ENCODE data around the gene C1orf94.
"Not testable (repeated sequence)": the region's sequence is repeated elsewhere in the genome, so short reads cannot be mapped to it uniquely, and the experiment has no call there.

C1orf94 gene

GRCh38 chr1:34165422-34165921 lies 11.2 kb upstream of the C1orf94 start:
- no peak for DNase-seq (ENCODE audit: low read depth)

- DNase-seq (ENCODE audit: low read depth): no peak
Measured at GRCh38 chr1:34166191-34166624, 10.5 kb upstream of the C1orf94 start.

DNA sequence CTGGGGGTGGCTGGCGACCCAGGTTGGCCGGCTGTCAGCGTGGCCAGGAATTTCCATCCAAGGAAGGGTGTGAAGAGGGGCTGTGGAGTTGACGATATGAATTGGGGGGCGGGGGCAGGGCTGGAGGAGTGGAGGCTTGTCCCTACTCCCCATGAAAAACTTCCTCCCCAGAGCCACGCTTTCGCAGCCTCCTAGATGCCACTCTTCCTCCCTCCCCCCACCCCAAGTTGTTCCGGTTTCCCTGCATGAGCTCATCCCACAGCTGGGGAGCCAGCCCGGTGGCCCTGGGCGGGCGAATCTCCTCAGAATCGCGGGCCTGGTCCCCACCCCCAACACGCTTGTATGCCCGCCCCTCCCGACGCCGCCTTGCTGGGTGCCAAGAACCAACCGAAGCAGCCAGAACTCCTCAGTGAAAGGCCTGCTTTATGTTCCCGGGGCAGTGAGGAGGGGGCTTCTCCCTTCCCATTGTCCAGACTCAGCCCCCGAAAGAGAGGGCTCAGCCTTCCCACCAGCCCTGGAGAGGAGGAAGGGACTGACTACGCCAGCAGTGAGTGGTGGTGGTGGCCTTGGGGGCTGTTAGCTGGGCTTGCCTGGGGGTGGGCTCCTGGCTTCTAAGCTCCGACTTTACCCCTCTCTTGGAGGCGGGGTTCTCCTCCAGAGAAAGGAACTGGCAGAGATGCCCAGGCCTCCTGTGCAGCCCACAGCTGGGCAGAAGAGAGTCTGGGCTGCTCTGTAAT lies 9.9 kb upstream of the C1orf94 start:
- DNase-seq (ENCODE audit: low read depth): no peak

DNA sequence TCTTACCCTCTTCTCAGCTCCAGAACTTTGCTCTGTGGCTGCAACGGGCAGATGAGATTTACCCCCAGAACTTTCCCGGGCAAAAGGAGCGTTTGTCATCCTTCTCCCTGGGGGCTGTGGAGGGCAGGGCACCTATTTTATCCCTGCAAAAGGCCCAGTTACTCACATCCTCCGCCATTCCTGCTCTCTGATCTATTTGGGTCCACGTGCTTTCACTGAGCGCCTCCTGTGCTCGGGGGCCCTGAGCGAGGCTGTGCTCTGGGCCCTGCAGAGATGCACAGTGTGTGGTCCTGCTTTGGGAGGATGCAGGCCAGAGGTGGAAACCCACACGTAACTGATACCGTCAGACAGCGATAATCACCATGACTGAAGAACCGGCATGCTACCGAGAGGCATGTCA lies 9.3 kb upstream of the C1orf94 start:
- no peak for DNase-seq (ENCODE audit: low read depth)

- no peak for DNase-seq (ENCODE audit: low read depth)
Measured at GRCh38 chr1:34175744-34176143, 963 bp upstream of the C1orf94 start.

DNA sequence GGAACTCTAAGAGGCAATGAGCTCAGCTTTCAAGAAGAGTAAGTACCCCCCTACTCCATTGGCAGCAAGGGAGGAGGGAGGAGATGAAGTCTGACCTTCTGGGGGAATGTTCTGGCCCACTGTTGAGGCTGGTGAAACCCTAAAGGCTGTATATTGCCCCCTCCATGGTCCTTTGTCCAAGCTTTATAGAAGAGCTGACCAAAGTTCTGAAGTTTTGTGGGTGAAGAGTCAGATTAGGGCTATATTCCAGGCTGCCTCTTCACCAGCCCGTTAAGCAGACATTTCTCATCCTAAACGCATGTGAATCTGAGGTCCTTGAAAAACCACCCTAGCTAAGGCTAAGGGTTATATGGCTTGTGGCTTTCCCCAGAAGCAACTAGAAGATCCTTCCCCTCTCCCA lies 1.4 kb downstream of the C1orf94 start:
- DNase-seq (ENCODE audit: low read depth): no peak

DNA sequence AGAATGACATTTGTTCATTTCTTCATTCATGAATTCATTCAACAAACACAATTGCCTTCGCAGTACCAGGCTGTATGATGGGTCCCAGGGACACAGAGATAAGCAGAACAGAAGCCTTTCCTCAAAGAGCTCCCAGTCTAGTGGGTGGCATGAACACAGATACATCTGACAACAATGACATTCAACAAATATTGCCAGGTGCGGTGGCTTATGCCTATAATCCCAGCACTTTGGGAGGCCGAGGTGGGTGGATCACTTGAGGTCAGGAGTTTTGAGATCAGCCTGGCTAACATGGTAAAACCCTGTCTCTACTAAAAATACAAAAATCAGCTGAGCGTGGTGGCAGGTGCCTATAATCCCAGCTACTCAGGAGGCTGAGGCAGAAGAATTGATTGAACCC lies 6.7 kb downstream of the C1orf94 start:
- not testable (repeated sequence) for DNase-seq (ENCODE audit: low read depth)

GRCh38 chr1:34186741-34187494 lies 10.2 kb downstream of the C1orf94 start:
- DNase-seq (ENCODE audit: low read depth): no peak

DNA sequence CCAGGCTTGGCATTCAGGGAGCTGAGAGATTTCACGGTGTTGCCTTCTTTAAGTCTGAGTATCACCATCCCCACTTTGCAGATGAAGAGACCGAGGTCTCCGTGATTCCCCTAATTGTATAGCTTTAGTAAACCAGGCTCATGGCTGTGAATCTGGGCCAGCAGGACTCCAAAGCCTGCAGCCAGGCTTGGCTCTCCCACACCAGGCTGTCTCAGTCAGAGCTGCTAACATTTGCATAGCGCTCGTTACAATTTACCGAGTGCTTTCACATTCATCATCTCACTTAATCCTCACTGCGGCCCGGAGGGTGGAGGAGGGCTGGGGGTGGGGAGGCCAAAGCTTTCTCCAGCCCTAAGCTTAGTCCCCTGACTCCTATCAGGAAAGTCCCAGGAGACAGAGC lies 11.7 kb downstream of the C1orf94 start:
- DNase-seq (ENCODE audit: low read depth): no peak

- DNase-seq (ENCODE audit: low read depth): no peak
Measured at GRCh38 chr1:34188985-34189384, 12.3 kb downstream of the C1orf94 start.

GRCh38 chr1:34190692-34191091 lies 14.0 kb downstream of the C1orf94 start:
- DNase-seq (ENCODE audit: low read depth): no peak

- no peak for DNase-seq (ENCODE audit: low read depth)
Measured at GRCh38 chr1:34192621-34193020, 15.9 kb downstream of the C1orf94 start.

DNA sequence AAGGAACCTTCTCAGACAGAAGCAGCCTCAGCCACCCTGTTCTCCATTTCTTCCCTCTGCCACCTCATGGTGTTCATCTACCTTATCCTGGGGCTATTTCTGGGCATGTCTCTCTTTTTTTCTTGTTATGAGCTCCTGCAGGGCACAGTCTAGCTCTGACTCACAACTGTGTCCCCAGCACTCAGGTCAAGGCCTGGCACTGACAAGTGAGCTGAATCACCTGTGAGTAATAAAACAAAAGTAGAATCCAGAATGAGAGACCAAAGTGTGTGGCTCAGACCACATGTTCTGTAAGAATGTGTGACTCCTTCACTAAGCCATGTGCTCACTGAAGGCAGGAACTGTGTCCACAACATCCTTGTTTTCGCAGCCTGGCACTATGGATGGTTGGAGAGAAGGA lies 23.2 kb downstream of the C1orf94 start:
- DNase-seq (ENCODE audit: low read depth): no peak

- no peak for DNase-seq (ENCODE audit: low read depth)
Measured at GRCh38 chr1:34212673-34213072, 36.0 kb downstream of the C1orf94 start.

DNA sequence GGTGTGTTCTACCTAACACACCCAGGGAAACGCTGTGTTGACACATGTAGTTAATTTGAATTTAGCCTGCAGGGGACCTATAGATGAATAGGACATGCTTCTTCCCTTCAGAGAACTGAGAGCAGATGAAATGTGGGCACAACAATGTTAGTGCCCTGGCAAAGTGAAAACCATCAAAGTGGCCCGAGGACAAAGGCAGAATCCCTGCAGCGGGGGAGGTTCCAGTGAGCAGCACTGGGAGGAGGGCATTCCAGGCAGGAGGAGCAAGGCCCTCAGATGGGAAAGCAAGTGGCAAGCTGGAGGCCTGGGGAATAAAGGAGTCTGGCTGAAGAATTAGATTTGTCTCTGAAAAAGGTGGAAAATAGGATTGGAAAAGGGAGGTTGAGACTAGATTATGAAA lies 37.2 kb downstream of the C1orf94 start:
- DNase-seq (ENCODE audit: low read depth): no peak

DNA sequence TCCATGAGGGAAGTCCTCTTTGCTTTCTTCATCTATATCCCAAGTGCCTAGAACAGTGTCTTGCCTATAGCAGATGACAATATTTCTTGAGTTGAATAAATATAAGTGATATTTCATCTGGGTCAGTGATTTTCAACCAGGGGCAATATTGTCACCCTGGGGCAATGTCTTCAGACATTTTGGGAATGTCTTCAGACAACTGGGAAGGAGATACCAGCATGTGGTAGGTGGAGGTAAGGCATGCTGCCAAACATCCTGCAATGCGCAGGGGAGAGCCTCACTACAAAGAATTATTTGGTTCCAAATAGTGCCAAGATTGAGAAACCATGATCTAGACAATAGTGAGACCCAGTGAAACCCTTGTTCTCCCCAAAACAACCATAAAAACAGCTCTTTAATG lies 54.7 kb downstream of the C1orf94 start:
- DNase-seq (ENCODE audit: low read depth): no peak

DNA sequence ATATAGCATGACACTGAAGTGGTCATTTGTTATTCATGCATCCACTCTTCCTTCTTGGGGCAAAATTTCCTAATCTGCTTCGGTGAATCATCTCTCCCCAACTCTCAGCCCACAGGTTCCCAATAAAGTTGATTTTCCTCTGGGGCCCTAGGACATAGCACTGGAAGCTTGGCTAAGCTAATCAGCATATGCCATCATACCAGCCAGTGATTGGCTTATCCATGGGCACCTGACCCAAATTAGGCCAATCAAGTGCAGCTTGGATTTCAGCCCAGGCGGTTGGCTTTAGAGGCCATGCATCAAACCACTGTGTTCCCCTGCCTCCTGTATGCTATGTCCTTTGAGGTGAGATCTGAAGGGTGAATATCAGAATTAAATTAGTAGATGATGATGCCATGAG lies 58.9 kb downstream of the C1orf94 start:
- no peak for DNase-seq (ENCODE audit: low read depth)

- no peak for DNase-seq (ENCODE audit: low read depth)
Measured at GRCh38 chr1:34236089-34236488, 59.4 kb downstream of the C1orf94 start.

- DNase-seq (ENCODE audit: low read depth): no peak
Measured at GRCh38 chr1:34237151-34237815, 60.6 kb downstream of the C1orf94 start.

GRCh38 chr1:34245967-34246366 lies 69.3 kb downstream of the C1orf94 start:
- DNase-seq (ENCODE audit: low read depth): no peak

- DNase-seq (ENCODE audit: low read depth): no peak
Measured at GRCh38 chr1:34250342-34250741, 73.6 kb downstream of the C1orf94 start.

GRCh38 chr1:34262023-34262853 lies 85.5 kb downstream of the C1orf94 start:
- no peak for DNase-seq (ENCODE audit: low read depth)

All from activated T-cell treated with anti-CD3 and anti-CD28 coated beads for 1 hour (primary cell).